Sigmoid colon (tissue), 7 donors: ENCODE data around the gene FSTL4. TPM values are rescaled to one million over a fixed set of nuclear protein-coding genes. Genes with fewer than 3 reads are reported as not detected.

Source experiments
- DNase-seq: peaks from one replicate; pipeline ENCODE4 v3.0.0-alpha.2; 2019
- H3K27ac ChIP-seq, 4 donors: fragments of 200-600 bp; sonication (generic); one replicate each; pipeline ENCODE4 v1.5.1; 2016 to 2019; ENCODE audit warnings: mild to moderate bottlenecking in 1 of 4
- H3K27me3 ChIP-seq, 3 donors: fragments of 200-600 bp; sonication (generic); one replicate each; pipeline ENCODE4 v1.5.1; 2019; ENCODE audit warnings: mild to moderate bottlenecking in 1 of 3
- H3K36me3 ChIP-seq, 4 donors: fragments of 200-600 bp; sonication (generic); one replicate each; pipeline ENCODE4 v1.5.1; 2016 to 2019
- H3K4me1 ChIP-seq, 4 donors: fragments of 200-600 bp; sonication (generic); one replicate each; pipeline ENCODE4 v1.5.1; 2017 to 2019
- H3K4me3 ChIP-seq, 4 donors: fragments of 200-600 bp; sonication (generic); one replicate each; pipeline ENCODE4 v1.5.1; 2017 to 2019; ENCODE audit warnings: mild to moderate bottlenecking in 2 of 4, moderate library complexity in 1 of 4
- H3K9me3 ChIP-seq, 4 donors: fragments of 200-600 bp in 3 of 4; sonication (generic) in 3 of 4; one replicate each; pipeline versions ENCODE4 v1.5.1 to v1.6.1; 2013 to 2019
- CTCF ChIP-seq, 4 experiments: fragments of 450-650 bp in 3 of 4; fragments of 200-600 bp in 1 of 4; IDR thresholded peaks; one replicate each; pipeline ENCODE4 v1.5.1; 2016 to 2019; ENCODE audit warnings: antibody characterized with exemption in 4 of 4, mild to moderate bottlenecking in 3 of 4, moderate library complexity in 2 of 4
- EP300 ChIP-seq, 4 donors: sonication (generic); formaldehyde crosslinking; IDR thresholded peaks; one replicate each; pipeline ENCODE4 v1.6.1; 2017; ENCODE audit warnings: antibody characterized with exemption in 4 of 4
- POLR2A ChIP-seq, 2 donors: fragments of 450-650 bp; IDR thresholded peaks; one replicate each; pipeline ENCODE4 v1.6.1; 2016; ENCODE audit warnings: antibody characterized with exemption in 2 of 2, mild to moderate bottlenecking in 2 of 2, moderate library complexity in 2 of 2
- POLR2AphosphoS5 ChIP-seq, 4 donors: sonication (generic); formaldehyde crosslinking; IDR thresholded peaks; one replicate each; pipeline ENCODE4 v1.6.1; 2017; ENCODE audit warnings: antibody characterized with exemption in 4 of 4
- WGBS, 2 donors: extraction: QIAGEN DNeasy Blood & Tissue Kit; methylation state at CpG; one replicate each; pipeline ENCODE4 v1.1.7; 2013; 5-methylcytosine and 5-hydroxymethylcytosine counted together
- intact Hi-C: fragments of 100-400 bp; cut with DNase I; formaldehyde crosslinking; loops from one replicate; pipeline ENCODE4 v1.15.1; 2023
- polyA plus RNA-seq, 3 donors: library from polyadenylated mRNA; stranded (reverse); fragments of 200-250 nt; gene quantifications; one replicate each; pipeline ENCODE4 v1.2.3, GENCODE V29; 2013
- total RNA-seq, 4 donors: library from RNA; depleted of rRNA; stranded (reverse); fragments of >200 nt; gene quantifications; one replicate each; pipeline ENCODE4 v1.1.0, GENCODE V29; 2016
- donor health status: healthy with polysubstance abuse.
- donor health status: Bipolar disorder and iron deficiency.
- donor health status: healthy.

Gene FSTL4
- total and polyA plus RNA-seq, 7 donors, result 0.23 to 0.45 (median 0.28) TPM; not detected in 4

- no peak for DNase-seq
- no peaks in the 10 kb centered on the region for H3K36me3 ChIP-seq
- 85 to 93% methylated on average over 2 of the region's 2 CpGs for WGBS, 2 donors
- H3K4me1 ChIP-seq, result no peaks in the 10 kb centered on the region
- intact Hi-C loops, result no loop called here
- TF ChIP-seq CTCF (IDR thresholded peaks at IDR 0.05) (no peak), POLR2AphosphoS5 (IDR thresholded peaks at IDR 0.05) (no peak), POLR2A (IDR thresholded peaks at IDR 0.05) (no peak), EP300 (IDR thresholded peaks at IDR 0.05) (no peak)
- H3K4me3 ChIP-seq, result no peak overlapping the region
- H3K9me3 ChIP-seq, result no peaks in the 10 kb centered on the region
- H3K27ac ChIP-seq, result no peak overlapping the region
- H3K27me3 ChIP-seq, result no peaks in the 10 kb centered on the region
These were observed 307.6 kb downstream of the FSTL4 start for GRCh38 chr5:133304707-133305216.

- H3K9me3 ChIP-seq, result no peaks in the 10 kb centered on the region
- H3K27me3 ChIP-seq, result no peaks in the 10 kb centered on the region
- 67 to 72% methylated on average over 2 of the region's 2 CpGs for WGBS, 2 donors
- H3K27ac ChIP-seq, result no peak overlapping the region
- H3K4me1 ChIP-seq, result no peaks in the 10 kb centered on the region
- no peak for DNase-seq
- intact Hi-C loops, result no loop called here
- TF ChIP-seq EP300 (IDR thresholded peaks at IDR 0.05), result no peak
- no peak for TF ChIP-seq CTCF (IDR thresholded peaks at IDR 0.05)
- no peak for TF ChIP-seq POLR2A (IDR thresholded peaks at IDR 0.05)
- TF ChIP-seq POLR2AphosphoS5 (IDR thresholded peaks at IDR 0.05), result no peak
- H3K4me3 ChIP-seq, result no peak overlapping the region
- no peaks in the 10 kb centered on the region for H3K36me3 ChIP-seq
These were observed 308.2 kb downstream of the FSTL4 start for GRCh38 chr5:133304178-133304577.

GRCh38 chr5:133303298-133303697, 309.0 kb downstream of the FSTL4 start:
- 65 to 70% methylated on average over 2 of the region's 2 CpGs for whole genome bisulfite sequencing, 2 donors
- Histone ChIP-seq H3K27me3 (no peaks in the 10 kb centered on the region), H3K4me3 (no peak overlapping the region), H3K9me3 (no peaks in the 10 kb centered on the region), H3K27ac (no peak overlapping the region), H3K4me1 (no peaks in the 10 kb centered on the region), H3K36me3 (no peaks in the 10 kb centered on the region)
- intact Hi-C loops, result no loop called here
- TF ChIP-seq POLR2A (IDR thresholded peaks at IDR 0.05) (no peak), EP300 (IDR thresholded peaks at IDR 0.05) (no peak), CTCF (IDR thresholded peaks at IDR 0.05) (no peak), POLR2AphosphoS5 (IDR thresholded peaks at IDR 0.05) (no peak)
- DNase-seq, result no peak

DNA sequence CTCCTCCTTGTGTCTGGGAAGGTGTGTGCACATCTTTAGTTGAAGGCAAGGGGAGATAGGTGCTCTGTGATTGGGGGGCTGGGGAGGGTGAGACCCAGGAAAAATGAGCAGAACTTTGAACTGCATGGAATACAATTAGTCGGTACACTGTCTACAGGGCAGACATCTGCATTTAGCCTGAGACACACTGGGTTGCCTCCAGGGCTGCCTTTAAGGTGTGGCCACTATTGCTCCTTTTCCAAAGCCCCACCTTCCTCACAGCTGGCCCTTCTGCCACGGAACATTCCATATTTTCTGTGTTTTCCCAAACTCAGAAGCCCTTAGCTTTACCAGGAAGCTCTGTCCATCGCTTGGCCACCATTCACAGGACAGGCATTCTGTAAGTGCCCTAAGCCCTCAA, 312.6 kb downstream of the FSTL4 start:
- H3K4me1 ChIP-seq, result no peaks in the 10 kb centered on the region
- TF ChIP-seq EP300 (IDR thresholded peaks at IDR 0.05) (no peak), POLR2AphosphoS5 (IDR thresholded peaks at IDR 0.05) (no peak), CTCF (IDR thresholded peaks at IDR 0.05) (no peak), POLR2A (IDR thresholded peaks at IDR 0.05) (no peak)
- no peak overlapping the region for H3K27ac ChIP-seq
- intact Hi-C loops, result no loop called here
- DNase-seq, result no peak
- no peaks in the 10 kb centered on the region for H3K9me3 ChIP-seq
- H3K27me3 ChIP-seq, result no peaks in the 10 kb centered on the region
- 43 to 75% methylated on average over 3 of the region's 3 CpGs for WGBS, 2 donors
- no peak overlapping the region for H3K4me3 ChIP-seq
- H3K36me3 ChIP-seq, result no peaks in the 10 kb centered on the region

GRCh38 chr5:133299021-133299420, 313.3 kb downstream of the FSTL4 start:
- no peaks in the 10 kb centered on the region for H3K4me1 ChIP-seq
- no peak overlapping the region for H3K4me3 ChIP-seq
- no peak for TF ChIP-seq EP300 (IDR thresholded peaks at IDR 0.05)
- TF ChIP-seq POLR2A (IDR thresholded peaks at IDR 0.05), result no peak
- TF ChIP-seq CTCF (IDR thresholded peaks at IDR 0.05), result no peak
- no peak for TF ChIP-seq POLR2AphosphoS5 (IDR thresholded peaks at IDR 0.05)
- WGBS, 2 donors, result 74 to 80% methylated on average over 1 of the region's 1 CpG
- no peak for DNase-seq
- intact Hi-C loops, result no loop called here
- no peaks in the 10 kb centered on the region for H3K27me3 ChIP-seq
- no peaks in the 10 kb centered on the region for H3K9me3 ChIP-seq
- no peaks in the 10 kb centered on the region for H3K36me3 ChIP-seq
- no peak overlapping the region for H3K27ac ChIP-seq
